Measurements from ENCODE around the gene LCN6. TPM values are rescaled to one million over a fixed set of nuclear protein-coding genes. Genes with fewer than 3 reads are reported as not detected.
"Not testable (repeated sequence)": the region's sequence is repeated elsewhere in the genome, so short reads cannot be mapped to it uniquely, and the experiment has no call there.

LCN6 gene
- total and polyA plus RNA-seq, 9 donors = 0.30 to 0.31 TPM; not detected in 7

DNA sequence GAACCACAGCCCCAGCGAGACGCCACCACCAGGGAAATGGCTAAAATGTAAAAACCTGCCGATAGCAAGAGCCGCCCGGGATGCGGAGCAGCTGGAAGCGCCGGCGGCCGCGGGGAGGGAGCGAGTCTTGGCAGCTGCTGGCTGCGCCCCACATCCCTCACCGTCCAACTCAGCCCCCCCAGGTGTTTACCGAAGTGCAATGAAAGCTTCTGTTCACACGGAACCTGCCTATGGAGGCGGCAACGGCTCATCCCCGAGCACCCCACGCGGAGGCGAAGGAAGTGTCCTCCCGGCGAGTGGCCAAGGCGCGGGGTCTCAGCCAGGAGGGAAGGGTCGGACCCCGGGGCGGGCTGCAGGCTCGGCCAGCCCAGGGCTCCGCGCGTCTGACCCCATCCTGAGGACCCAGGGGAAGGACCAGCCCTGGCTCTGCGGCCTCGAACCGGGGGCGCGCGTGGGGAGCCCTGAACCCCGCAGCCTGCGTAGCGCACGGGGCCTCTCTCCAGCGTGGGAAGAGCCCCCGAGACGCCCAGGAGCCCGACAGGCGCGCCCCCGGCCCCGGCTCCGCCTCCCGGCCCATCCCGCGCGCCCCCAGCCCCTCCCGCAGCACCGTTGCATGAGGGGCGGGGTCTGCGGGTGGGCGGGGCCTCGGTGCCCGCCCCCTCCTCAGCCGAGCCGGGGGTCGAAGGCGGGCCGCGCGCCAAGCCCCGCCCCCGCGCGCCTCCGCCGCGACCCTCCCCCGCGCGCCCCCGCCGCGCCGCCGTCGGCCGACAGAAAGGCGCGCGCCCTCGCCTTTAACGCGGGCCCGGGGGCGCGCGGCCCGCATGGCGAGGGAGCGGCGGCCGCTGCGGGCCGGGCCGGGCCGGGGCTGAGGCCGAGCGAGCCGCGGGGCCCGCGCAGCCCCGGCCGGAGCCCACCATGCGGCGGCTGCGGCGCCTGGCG is 36.3 kb downstream of the LCN6 start, which contains the start of gene DIPK1B:
DIPK1B (plus strand) TSS at position 822 of the 939 bp plus-strand sequence; CDS start at position 916, 94 bp downstream.
- Histone ChIP-seq H3K4me1 (ENCODE audit: control insufficient read depth, insufficient read depth, low read length) (peaks cover 32% of the 10 kb centered on the region), H3K9me3 (replicated peaks; ENCODE audit: control insufficient read depth, low read depth, low read length) (no peaks in the 10 kb centered on the region), H3K36me3 (ENCODE audit: control insufficient read depth, insufficient read depth, low read length) (peaks cover 3% of the 10 kb centered on the region), H3K27ac (ENCODE audit: low read length) (peak within 1 kb of the TSS; percentile 26), H3K4me3 (ENCODE audit: low read length) (peak within 1 kb of the TSS; percentile 42), H3K27me3 (ENCODE audit: control insufficient read depth, insufficient read depth, low read length) (peaks cover 3% of the 10 kb centered on the region)
- peak; percentile 67 for DNase-seq
- under 1% methylated on average over 119 of the region's 119 CpGs for WGBS (ENCODE audit: insufficient coverage)

DNA sequence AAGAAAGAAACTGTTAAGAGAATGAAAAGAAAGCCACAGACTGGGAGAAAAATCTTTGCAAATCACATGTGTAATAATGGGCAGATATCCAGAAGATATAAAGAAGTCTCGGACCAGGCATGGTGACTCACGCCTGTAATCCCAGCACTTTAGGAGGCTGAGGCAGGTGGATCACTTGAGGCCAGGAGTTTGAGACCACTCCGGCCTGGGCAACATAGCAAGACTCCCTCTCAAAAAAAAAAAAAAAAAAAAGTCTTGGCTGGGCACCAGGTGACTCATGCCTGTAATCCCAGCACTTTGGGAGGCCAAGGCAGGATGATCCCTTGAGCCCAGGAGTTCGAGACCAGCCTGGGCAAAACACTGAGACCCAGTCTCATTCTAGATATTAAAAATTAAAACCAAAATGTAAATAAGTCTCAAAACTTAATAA is 37.1 kb downstream of the LCN6 start:
- peaks cover 32% of the 10 kb centered on the region for H3K4me1 ChIP-seq (ENCODE audit: control insufficient read depth, insufficient read depth, low read length)
- DNase-seq = peak; percentile 64
- H3K36me3 ChIP-seq (ENCODE audit: control insufficient read depth, insufficient read depth, low read length); H3K4me3 ChIP-seq (ENCODE audit: low read length); H3K27ac ChIP-seq (ENCODE audit: low read length); H3K9me3 ChIP-seq (replicated peaks; ENCODE audit: control insufficient read depth, low read depth, low read length); H3K27me3 ChIP-seq (ENCODE audit: control insufficient read depth, insufficient read depth, low read length): not testable (repeated sequence)
- WGBS (ENCODE audit: insufficient coverage) = no CpG with 5 or more reads among the region's 4 CpGs

DNA sequence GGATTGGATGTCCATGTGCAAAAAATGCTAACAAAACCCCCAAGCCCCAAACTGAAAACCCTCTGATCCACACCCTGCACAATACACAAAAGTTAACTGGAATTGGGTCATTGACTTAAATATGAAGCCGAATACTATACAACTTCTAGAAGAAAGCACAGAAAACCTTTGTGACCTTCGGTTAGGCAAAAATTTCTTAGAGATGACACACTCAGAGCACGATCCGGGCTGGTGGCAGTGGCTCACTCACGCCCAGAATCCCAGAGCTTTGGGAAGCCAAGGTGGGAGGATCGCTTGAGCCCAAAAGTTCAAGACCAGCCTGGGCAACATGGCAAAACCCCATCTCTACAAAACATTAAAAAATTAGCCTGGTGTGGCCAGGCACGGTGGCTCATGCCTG is 37.8 kb downstream of the LCN6 start:
- H3K36me3 ChIP-seq (ENCODE audit: control insufficient read depth, insufficient read depth, low read length) = peaks cover 3% of the 10 kb centered on the region
- DNase-seq = no peak
- peaks cover 32% of the 10 kb centered on the region for H3K4me1 ChIP-seq (ENCODE audit: control insufficient read depth, insufficient read depth, low read length)
- WGBS (ENCODE audit: insufficient coverage) = 82% methylated on average over 4 of the region's 7 CpGs
- no peak overlapping the region for H3K4me3 ChIP-seq (ENCODE audit: low read length)
- H3K27me3 ChIP-seq (ENCODE audit: control insufficient read depth, insufficient read depth, low read length) = peaks cover 3% of the 10 kb centered on the region
- H3K27ac ChIP-seq (ENCODE audit: low read length) = no peak overlapping the region
- no peaks in the 10 kb centered on the region for H3K9me3 ChIP-seq (replicated peaks; ENCODE audit: control insufficient read depth, low read depth, low read length)

DNA sequence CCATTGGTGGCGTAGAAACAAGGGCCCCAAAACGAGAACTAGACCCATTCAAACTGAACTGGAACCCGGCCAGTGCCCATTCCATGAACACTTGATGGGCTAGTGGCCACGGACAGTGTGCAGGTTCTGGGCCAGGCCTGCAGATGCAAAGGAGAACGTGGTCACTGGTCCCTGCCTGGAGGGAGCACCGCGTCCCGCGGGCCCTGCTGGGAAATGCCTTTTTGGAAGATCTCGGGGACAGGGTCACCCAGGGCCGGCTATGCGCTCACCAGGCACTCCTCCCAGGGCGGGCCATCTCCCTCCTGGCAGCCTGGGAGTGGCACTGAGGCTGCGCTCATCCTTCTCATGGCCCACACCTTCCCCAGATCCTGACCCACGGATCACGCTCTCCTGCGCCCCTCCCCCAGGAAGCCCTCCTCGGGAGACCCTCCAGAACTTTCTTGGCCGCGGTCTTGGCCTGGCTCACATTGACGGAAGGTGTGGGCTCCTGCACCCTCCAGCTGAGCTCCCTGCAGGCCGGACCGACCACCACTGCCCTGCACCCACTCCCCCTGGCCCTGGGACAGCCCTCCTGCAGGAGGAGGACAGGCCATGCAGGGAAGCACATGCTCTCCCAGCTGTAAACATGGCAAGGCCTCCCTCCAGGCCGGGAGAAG is 38.7 kb downstream of the LCN6 start:
- Histone ChIP-seq H3K36me3 (ENCODE audit: control insufficient read depth, insufficient read depth, low read length) (peaks cover under 1% of the 10 kb centered on the region), H3K9me3 (replicated peaks; ENCODE audit: control insufficient read depth, low read depth, low read length) (no peaks in the 10 kb centered on the region), H3K4me3 (ENCODE audit: low read length) (no peak overlapping the region), H3K4me1 (ENCODE audit: control insufficient read depth, insufficient read depth, low read length) (peaks cover 25% of the 10 kb centered on the region), H3K27me3 (ENCODE audit: control insufficient read depth, insufficient read depth, low read length) (peaks cover 3% of the 10 kb centered on the region), H3K27ac (ENCODE audit: low read length) (no peak overlapping the region)
- WGBS (ENCODE audit: insufficient coverage) = 87% methylated on average over 21 of the region's 24 CpGs
- DNase-seq = peak; percentile 10

DNA sequence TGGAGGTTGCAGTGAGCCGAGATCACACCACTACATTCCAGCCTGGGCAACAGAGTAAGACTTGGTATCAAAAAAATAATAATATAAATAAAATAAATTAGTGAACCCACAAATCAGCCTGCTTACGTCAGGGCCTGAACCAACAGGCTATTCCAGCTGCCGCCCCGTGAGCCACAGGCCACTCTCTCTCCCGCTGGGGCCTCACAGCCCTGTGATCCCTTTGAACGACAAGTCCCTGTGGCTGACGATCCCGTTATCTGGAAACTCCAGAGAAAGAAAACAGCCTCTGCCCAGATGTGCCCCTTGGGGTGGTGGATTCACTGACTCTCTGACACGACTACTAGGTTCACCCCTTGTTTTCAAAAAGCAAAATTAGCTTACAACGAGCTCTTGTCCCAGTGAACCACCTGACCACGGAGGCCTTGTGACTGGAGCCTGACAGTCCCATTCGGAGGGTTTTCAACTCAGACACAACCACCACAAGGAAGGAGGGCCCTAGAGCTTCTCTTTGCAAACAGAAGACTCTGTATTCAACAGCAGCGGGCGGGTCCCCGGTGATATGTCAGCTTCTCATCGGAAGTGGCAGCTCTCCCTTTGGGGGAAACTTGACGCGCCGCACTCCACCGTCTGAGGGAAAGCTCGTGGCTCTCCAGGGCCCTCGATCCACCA is 40.3 kb downstream of the LCN6 start:
- no peaks in the 10 kb centered on the region for H3K36me3 ChIP-seq (ENCODE audit: control insufficient read depth, insufficient read depth, low read length)
- no peak overlapping the region for H3K27ac ChIP-seq (ENCODE audit: low read length)
- DNase-seq = no peak
- 66% methylated on average over 20 of the region's 22 CpGs for WGBS (ENCODE audit: insufficient coverage)
- H3K27me3 ChIP-seq (ENCODE audit: control insufficient read depth, insufficient read depth, low read length) = peaks cover 3% of the 10 kb centered on the region
- no peak overlapping the region for H3K4me3 ChIP-seq (ENCODE audit: low read length)
- H3K9me3 ChIP-seq (replicated peaks; ENCODE audit: control insufficient read depth, low read depth, low read length) = no peaks in the 10 kb centered on the region
- peaks cover 9% of the 10 kb centered on the region for H3K4me1 ChIP-seq (ENCODE audit: control insufficient read depth, insufficient read depth, low read length)

DNA sequence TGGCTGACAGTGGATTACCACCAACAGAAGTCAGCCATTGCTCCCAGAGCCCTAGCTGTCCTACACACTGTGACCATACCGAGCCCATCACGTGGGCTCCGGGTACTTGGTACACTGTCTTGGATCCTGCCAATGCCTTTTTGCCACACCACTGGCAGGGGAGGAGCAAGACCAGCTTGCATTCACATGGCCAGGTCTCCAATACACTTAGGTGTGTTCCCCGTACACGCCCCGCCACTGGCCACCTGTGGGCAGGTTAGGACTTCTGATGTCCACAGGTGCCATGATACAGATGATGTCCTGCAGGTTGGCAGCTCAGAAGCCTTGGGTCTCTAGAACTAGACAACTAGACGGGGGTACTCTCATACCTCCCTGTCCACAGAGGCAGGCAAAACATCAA is 41.3 kb downstream of the LCN6 start:
- no peak for DNase-seq
- Histone ChIP-seq H3K4me3 (ENCODE audit: low read length) (no peak overlapping the region), H3K9me3 (replicated peaks; ENCODE audit: control insufficient read depth, low read depth, low read length) (no peaks in the 10 kb centered on the region), H3K27ac (ENCODE audit: low read length) (no peak overlapping the region), H3K36me3 (ENCODE audit: control insufficient read depth, insufficient read depth, low read length) (no peaks in the 10 kb centered on the region), H3K27me3 (ENCODE audit: control insufficient read depth, insufficient read depth, low read length) (peaks cover 5% of the 10 kb centered on the region), H3K4me1 (ENCODE audit: control insufficient read depth, insufficient read depth, low read length) (peaks cover 7% of the 10 kb centered on the region)
- WGBS (ENCODE audit: insufficient coverage) = 91% methylated on average over 6 of the region's 7 CpGs

DNA sequence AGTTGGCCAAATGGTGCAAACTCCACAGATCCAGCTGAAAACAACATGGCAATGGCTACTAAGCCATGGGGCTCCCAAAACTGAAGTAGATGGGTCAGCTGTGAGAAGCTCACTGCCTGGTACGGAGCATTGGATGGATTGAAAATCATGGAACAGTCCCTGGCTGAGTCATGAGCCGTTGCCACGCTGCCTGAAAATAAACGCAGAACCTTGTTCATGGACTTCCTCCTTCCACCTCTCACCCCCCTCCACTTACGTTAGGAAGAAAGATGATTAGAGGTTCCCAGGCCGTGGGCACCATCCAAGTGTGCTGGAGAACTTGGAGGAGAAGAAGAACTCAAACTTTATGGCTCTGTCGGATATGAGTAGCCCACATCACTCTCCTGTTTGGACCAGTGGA is 42.8 kb downstream of the LCN6 start:
- no peak overlapping the region for H3K27ac ChIP-seq (ENCODE audit: low read length)
- H3K4me1 ChIP-seq (ENCODE audit: control insufficient read depth, insufficient read depth, low read length) = peaks cover 10% of the 10 kb centered on the region
- no peaks in the 10 kb centered on the region for H3K9me3 ChIP-seq (replicated peaks; ENCODE audit: control insufficient read depth, low read depth, low read length)
- H3K36me3 ChIP-seq (ENCODE audit: control insufficient read depth, insufficient read depth, low read length) = no peaks in the 10 kb centered on the region
- 60% methylated on average over 2 of the region's 7 CpGs for WGBS (ENCODE audit: insufficient coverage)
- no peak overlapping the region for H3K4me3 ChIP-seq (ENCODE audit: low read length)
- H3K27me3 ChIP-seq (ENCODE audit: control insufficient read depth, insufficient read depth, low read length) = peaks cover 14% of the 10 kb centered on the region
- DNase-seq = no peak

DNA sequence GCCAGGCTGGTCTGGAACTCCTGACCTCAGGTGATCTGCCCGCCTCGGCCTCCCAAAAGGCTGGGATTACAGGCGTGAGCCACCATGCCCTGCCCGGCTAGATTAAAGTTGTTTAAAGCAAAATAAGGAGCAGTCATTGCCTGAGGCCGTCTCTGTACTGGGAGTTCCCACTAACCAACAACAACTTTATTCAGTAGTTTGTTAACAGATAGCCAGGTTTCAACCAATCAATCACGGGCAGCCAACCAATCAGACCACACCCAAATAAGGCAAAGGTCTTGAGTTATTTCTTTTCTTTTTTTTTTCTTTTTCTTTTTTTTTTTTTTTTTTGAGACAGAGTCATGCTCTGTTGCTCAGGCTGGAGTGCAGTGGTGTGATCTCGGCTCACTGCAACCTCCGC is 43.6 kb downstream of the LCN6 start:
- H3K9me3 ChIP-seq (replicated peaks; ENCODE audit: control insufficient read depth, low read depth, low read length); H3K27ac ChIP-seq (ENCODE audit: low read length); H3K36me3 ChIP-seq (ENCODE audit: control insufficient read depth, insufficient read depth, low read length); DNase-seq; H3K4me3 ChIP-seq (ENCODE audit: low read length): not testable (repeated sequence)
- WGBS (ENCODE audit: insufficient coverage) = 93% methylated on average over 5 of the region's 8 CpGs
- peaks cover 21% of the 10 kb centered on the region for H3K27me3 ChIP-seq (ENCODE audit: control insufficient read depth, insufficient read depth, low read length)
- peaks cover 13% of the 10 kb centered on the region for H3K4me1 ChIP-seq (ENCODE audit: control insufficient read depth, insufficient read depth, low read length)

DNA sequence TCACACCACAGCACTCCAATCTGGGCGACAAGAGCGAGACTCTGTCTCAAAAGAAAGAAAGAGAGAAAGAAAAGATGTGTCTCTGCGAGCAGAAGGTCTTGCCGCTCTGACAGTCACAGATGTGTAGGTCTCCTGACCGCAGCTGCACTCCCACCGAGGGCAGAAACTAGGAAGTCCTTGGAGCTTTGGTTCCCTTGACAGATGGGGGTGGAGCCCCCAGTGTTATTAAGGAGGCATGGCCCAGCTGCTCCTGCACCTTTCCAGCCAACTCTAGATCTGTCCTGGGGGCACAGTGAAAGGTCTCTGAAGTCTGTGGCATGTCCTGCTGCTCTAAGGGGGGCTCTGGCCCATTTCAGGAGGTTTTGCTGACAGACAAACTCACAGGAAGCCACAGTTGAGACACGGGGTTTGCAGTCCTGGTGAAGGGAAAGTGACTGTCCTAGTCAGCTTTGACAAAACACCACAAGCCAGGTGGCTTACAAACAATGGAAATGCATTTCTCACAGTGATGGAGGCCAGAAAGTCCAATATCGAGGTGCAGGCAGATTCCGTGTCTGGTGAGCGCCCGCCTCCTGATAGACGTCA is 45.0 kb downstream of the LCN6 start:
- peaks cover 13% of the 10 kb centered on the region for H3K4me1 ChIP-seq (ENCODE audit: control insufficient read depth, insufficient read depth, low read length)
- H3K9me3 ChIP-seq (replicated peaks; ENCODE audit: control insufficient read depth, low read depth, low read length) = no peaks in the 10 kb centered on the region
- peaks cover 25% of the 10 kb centered on the region for H3K27me3 ChIP-seq (ENCODE audit: control insufficient read depth, insufficient read depth, low read length)
- H3K27ac ChIP-seq (ENCODE audit: low read length) = no peak overlapping the region
- no peak for DNase-seq
- no peaks in the 10 kb centered on the region for H3K36me3 ChIP-seq (ENCODE audit: control insufficient read depth, insufficient read depth, low read length)
- H3K4me3 ChIP-seq (ENCODE audit: low read length) = no peak overlapping the region
- 62% methylated on average over 4 of the region's 12 CpGs for WGBS (ENCODE audit: insufficient coverage)
